RPMI7951 (cell line): ENCODE data around the gene CDH23. TPM values are rescaled to one million over a fixed set of nuclear protein-coding genes. Genes with fewer than 3 reads are reported as not detected.
A peak's percentile ranks its signal among the peaks of the same experiment; 100 is the strongest.

Experiments
- DNase-seq: peaks from one replicate; pipeline ENCODE4 v3.0.0-alpha.2; 2012; ENCODE audit warnings: low read depth
- total RNA-seq: library from RNA; depleted of rRNA; stranded (reverse); fragments of >200 nt; shearing (Covaris generic); gene quantifications from 2 replicates; pipeline ENCODE4 v1.2.3, GENCODE V29; 2014

Gene CDH23
- total RNA-seq, 1 experiment from 2014 or later: not detected

DNA sequence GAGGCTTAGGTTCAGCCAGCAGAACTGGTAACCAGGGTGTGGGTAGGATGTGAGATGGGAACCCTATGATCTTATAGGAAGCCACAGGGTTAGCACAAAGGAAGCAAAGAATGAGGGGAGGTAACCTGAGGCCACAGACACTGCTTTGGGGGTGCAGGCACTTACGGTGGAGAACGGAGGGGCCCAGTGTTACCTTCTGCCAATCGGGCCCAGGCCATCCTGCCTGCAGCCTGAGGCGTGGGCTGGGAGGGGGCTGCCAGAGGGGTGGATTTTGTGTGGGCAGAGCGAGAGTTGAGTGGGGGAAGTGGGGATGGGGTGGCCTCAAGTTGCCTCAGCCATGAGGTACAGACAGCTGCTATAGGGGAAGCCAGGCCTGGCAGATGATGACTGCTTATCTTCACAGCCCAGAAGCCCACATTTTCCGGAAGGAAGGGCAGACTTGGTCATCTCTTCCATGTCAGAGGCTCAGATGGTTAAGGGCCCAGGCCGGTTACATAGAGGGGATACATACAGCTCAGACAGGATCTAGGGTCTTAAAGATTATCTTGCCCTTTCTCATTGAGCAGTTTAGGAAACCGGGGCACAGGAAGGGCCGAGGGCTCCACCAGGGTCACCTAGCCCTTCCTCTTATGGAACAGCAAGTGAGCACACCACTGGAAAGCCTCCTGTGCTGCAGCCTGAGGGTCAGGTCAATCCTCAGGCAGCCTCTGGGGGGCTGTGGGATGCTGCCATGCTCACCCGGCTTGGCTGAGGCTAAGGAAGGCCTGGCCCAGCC is 401.0 kb downstream of the CDH23 start:
- no peak for DNase-seq

DNA sequence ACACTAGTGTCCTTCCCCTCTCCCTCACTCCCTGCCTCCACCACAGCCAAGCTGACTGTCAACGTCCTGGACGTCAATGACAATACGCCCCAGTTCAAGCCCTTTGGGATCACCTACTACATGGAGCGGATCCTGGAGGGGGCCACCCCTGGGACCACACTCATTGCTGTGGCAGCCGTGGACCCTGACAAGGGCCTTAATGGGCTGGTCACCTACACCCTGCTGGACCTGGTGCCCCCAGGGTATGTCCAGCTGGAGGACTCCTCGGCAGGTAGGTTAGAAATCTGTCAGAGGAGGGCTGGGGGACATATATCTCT is 401.5 kb downstream of the CDH23 start:
- DNase-seq: no peak

DNA sequence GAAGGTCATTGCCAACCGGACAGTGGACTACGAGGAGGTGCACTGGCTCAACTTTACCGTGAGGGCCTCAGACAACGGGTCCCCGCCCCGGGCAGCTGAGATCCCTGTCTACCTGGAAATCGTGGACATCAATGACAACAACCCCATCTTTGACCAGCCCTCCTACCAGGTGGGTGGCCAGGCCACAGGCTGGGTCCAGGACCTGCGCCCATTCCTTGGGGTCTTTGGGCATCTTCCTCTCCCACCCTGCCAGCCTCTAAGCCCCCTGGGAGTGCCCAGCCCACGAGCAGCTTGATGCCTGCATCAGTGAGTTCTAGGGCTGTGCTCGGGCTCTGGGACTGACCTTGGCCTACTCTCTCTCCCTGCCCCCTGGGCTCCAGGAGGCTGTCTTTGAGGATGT is 402.4 kb downstream of the CDH23 start:
- DNase-seq: no peak

DNA sequence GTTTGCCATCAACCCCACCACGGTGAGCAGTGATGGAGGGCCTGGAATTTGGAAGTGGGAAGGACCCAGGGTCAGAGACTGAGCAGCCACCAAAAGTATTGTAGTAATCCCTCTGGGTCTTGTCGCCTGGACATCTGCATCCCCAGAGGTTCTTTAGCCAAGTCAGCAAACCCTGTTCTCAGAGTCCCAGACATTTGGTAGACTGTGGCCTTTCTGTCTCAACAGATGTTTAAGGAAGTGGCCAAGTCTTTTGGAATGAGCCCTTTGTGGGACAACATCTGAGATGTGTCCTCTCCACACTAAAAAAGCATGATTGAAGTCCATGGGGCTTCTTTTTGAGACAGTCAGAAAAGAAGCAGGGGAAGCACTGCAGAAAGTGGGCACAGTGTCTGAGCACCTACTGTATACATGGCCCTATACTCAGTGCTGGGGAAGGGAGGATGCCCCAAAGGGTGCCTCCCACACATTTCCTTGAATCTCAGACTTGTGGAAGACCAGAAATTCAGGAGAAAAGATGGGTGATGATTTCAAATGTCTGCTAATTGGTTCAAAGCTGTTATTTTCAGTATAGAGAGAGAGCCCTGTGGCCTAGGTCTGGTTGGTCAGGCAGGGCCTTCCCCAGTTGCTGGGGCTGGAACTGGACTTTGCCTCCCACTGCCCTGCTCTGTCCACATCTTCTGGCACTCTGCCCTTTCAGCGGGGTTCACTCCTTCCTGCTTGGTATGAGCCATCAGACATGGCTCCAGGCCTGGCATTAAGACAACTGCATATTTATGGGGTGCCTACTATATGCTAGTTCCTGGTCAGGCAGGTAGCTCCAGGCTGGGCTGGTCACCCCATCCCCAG is 403.1 kb downstream of the CDH23 start:
- no peak for DNase-seq

DNA sequence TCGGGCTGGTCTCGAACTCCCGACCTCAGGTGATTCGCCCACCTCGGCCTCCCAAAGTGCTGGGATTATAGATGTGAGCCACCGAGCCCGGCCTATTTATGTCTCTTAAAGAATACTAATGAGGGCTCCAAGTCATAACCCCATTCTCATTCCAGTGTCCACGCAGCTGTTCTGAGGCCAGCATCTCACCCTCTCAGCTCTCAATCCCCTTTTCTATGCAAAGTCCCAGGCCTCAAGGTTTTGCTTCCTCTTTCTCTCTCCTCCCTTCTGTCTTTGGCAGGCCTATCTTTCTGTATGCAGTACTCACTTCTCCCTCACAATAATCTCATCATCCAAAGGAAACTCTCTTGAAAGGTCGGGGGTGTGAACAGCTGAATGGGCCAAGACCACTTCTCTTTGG is 404.6 kb downstream of the CDH23 start:
- no peak for DNase-seq

DNA sequence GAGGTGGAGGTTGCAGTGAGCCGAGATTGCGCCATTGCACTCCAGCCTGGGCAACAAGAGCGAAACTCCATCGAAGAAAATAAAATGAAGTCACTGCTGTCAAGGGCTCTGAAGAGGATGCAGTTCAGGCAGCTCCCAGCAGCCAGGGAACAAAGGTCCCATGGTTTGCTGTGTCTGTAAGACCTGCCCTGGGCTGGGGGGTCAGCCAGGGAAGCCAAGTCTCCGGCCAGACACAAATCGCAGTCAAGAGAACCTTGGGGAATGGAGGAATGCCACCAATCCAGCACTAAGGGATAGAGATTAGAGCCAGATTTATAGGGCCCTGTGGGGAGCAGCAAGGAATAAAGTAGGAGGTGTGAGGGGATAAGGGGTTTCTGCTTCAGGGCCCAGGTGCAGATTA is 405.5 kb downstream of the CDH23 start:
- no peak for DNase-seq

DNA sequence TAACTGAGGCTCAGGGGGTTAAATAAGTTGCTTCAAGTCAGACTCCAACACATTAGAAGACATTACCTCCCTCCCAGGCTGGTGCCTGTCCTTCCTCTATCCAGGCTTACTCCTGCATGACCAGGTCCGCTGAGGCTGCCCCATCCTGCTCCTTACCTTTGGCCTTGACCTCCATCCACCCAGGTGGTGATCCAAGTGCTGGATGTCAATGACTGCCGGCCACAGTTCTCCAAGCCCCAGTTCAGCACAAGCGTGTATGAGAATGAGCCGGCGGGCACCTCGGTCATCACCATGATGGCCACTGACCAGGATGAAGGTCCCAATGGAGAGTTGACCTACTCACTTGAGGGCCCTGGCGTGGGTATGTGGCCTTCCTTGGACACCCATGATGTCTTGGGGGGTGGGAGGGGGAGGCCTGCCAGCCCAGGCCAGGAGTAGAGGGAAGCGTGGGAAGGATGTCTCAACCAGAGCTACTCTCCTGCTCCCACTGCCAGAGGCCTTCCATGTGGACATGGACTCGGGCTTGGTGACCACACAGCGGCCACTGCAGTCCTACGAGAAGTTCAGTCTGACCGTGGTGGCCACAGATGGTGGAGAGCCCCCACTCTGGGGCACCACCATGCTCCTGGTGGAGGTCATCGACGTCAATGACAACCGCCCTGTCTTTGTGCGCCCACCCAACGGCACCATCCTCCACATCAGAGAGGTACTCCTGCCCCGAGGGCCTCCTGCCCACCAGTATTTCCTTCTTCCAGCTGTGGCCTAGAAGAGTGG is 406.2 kb downstream of the CDH23 start:
- no peak for DNase-seq

DNA sequence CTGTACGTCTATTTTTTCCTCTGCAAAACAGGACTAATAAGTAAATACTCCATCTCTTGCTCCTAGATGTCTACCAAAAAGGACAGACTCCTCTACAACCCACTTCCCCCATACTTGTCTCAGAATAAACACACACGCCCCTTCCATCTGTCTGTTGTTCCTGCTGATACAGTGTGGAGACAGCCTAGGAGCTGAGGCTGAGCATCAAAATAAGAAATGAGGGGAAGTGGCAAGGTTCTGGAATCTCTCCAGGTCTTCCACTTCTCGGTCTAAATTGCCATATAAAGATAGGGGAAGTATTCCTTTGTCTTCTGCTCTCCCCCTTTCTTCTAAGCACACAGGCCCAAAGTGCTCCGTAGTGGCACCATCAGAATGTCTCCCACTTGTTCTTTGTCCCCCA is 407.4 kb downstream of the CDH23 start:
- no peak for DNase-seq

DNA sequence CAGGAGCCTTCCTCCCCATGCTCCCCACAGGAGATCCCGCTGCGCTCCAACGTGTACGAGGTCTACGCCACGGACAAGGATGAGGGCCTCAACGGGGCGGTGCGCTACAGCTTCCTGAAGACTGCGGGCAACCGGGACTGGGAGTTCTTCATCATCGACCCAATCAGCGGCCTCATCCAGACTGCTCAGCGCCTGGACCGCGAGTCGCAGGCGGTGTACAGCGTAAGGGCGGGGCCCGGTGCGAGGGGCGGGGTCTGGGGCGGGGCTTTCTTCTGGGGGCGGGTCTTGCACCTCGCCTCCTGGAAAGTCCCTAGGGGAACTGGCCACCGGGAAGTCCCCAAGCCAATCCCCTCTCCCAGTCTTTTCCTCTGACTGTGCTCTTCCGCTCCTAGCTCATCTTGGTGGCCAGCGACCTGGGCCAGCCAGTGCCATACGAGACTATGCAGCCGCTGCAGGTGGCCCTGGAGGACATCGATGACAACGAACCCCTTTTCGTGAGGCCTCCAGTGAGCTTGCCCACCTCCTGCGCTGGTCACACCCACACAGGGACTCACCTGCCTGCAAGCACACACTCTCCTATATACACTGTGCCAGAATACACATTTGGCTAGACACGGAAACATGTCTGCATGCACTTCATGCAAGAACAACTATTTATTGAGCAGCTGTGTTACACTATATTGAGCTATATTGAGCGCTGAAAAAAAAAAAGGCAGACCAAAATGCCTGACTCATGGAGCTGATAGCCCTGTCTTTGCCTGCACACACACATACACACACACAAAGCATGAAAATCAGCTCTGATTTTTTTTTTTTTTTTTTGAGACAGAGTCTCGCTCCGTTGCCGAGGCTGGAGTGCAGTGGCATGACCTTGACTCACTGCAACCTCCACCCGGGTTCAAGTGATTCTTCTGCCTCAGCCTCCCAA is 409.3 kb downstream of the CDH23 start:
- DNase-seq: peak; percentile 6

DNA sequence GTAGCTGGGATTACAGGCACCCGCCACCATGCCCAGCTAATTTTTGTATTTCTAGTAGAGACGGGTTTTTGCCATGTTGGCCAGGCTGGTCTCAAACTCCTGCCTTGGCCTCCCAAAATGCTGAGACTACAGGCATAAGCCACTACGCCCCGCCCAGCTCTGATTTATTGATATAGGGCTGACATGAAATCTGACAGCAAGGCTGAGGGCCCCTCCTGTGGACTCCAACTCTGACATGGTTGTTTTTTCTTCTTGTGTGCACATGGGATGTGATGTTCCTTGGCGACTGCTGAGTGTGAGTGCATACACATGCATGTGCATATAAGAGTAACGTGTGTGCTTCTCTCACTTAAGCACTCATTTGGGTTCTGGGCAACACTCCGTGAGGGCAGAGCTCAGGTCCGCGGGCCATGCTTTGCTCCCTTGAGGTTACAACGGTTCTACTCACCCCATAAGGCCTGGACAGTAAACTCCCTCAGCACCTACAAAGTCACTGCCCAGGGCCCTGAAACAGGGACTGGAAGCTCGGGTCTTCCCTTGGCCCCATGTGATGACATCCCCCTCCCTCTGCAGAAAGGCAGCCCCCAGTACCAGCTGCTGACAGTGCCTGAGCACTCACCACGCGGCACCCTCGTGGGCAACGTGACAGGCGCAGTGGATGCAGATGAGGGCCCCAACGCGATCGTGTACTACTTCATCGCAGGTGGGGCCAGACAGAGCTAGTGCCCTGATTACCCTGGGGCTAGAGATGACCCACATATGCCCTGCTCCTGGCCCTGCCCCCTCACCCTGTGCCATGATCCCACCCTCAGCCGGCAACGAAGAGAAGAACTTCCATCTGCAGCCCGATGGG is 410.2 kb downstream of the CDH23 start:
- DNase-seq: no peak

DNA sequence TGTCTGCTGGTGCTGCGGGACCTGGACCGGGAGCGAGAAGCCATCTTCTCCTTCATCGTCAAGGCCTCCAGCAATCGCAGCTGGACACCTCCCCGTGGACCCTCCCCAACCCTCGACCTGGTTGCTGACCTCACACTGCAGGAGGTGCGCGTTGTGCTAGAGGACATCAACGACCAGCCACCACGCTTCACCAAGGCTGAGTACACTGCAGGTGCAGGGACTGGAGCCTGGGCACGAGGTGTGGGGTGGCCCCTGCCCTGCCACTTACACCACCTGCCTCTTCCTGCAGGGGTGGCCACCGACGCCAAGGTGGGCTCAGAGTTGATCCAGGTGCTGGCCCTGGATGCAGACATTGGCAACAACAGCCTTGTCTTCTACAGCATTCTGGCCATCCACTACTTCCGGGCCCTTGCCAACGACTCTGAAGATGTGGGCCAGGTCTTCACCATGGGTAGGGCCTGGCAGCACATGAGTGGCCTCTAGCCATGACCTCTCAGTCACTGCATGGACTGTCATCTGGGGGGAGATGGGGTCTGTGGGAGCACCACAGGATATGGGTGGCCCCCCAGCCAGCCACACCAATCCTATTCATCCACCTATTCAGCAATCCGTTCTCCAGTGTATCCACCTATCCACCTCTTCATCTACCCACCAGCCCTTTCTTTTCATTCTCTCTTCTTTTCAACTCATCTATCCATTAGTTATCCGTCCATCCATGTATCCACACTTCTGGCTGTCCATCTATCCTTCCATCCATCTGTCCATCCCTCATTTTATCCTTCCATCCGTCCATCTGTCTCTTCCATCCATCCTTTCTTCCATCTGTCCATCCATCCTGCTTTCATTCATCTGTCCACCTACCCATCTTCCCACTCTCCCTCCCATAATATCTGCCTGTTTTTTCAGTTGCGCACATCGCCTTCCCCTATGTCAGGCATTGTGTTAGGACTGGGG is 411.1 kb downstream of the CDH23 start:
- DNase-seq: no peak

DNA sequence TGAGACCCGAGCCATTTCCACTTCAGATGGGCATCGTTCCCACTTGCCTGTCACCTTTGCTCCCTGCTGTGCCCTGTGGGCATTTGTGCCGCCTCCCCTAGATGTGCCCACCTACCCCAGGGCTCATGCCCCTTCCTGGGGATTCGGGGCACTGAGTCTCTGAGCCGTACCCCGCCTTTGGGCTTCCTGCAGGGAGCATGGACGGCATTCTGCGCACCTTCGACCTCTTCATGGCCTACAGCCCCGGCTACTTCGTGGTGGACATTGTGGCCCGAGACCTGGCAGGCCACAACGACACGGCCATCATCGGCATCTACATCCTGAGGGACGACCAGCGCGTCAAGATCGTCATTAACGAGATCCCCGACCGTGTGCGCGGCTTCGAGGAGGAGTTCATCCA is 412.9 kb downstream of the CDH23 start:
- DNase-seq: no peak

DNA sequence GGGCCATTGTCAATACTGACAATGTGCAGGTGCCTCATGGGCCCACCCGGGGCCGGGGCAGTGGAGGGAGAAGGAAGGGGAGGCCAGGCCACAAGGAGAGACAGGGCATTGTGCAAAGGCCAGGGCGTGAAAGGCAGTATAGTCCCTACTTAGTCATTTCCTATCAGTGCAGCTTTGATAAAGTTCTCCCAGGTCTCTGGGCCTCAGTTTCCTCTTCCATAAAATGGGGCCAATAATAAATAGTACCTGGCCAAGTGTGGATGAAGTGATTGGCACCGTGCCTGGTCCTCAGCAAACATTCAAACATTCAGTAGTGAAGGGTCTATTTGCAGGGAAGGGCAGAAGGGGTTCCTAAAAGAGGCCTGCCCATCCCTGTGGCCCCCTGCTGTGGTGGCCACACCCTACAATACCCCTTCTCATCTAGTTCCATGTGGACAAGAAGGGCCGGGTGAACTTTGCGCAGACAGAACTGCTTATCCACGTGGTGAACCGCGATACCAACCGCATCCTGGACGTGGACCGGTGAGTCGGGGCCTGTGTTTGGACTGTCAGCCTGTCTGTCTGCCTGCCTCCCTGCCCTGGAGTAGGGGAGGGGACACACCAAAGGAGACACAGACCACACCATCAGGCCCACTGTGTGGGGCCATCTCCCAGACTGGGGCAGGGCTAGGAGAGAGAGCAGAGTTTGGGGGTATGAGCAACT is 413.5 kb downstream of the CDH23 start:
- no peak for DNase-seq

DNA sequence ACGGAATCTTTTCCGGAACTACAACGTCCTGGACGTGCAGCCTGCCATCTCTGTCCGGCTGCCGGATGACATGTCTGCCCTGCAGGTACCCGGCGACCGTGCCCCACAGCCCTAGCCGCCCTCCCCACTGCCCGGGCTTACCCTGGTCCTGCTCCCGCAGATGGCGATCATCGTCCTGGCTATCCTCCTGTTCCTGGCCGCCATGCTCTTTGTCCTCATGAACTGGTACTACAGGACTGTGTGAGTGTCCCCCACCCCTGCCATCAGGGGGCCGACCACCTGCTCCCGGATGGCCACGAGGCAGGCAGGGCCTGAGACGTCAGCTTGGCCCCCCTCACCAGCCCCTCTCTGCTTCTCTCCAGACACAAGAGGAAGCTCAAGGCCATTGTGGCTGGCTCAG is 414.6 kb downstream of the CDH23 start:
- DNase-seq: no peak

DNA sequence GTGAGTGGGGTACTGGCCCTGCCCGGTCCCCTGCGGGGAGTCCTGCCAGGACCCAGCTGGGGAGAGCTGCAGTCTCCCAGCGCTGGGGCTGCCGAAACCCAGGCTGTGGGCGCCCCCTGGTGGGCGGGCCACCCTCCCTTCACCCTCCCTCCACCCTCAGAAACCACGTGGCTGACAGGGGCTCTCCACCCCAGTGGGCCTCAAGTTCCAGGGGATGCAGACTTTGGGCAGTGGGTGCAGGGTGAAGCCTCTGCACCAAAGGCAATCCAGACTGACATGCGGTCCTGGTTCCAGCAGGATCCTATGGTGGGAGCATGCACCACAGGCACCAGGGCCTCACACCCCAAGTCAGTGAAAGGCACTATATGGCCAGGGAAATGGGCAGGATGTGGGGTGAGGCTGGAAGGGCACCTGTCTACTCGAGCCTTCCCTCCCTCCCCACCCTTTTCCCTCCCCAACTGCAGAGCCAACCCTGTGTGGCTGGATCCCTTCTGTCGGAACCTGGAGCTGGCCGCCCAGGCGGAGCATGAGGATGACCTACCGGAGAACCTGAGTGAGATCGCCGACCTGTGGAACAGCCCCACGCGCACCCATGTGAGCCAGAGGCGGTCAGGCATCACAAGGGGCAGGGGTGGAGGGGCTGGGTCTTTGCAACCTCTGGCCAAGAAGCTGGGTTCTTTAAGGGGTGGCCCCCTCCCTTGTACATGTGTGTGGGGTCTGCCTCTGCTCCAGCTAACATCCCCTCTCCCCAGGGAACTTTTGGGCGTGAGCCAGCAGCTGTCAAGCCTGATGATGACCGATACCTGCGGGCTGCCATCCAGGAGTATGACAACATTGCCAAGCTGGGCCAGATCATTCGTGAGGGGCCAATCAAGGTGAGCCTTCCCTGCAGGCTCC is 415.5 kb downstream of the CDH23 start:
- DNase-seq: peak; percentile 31

DNA sequence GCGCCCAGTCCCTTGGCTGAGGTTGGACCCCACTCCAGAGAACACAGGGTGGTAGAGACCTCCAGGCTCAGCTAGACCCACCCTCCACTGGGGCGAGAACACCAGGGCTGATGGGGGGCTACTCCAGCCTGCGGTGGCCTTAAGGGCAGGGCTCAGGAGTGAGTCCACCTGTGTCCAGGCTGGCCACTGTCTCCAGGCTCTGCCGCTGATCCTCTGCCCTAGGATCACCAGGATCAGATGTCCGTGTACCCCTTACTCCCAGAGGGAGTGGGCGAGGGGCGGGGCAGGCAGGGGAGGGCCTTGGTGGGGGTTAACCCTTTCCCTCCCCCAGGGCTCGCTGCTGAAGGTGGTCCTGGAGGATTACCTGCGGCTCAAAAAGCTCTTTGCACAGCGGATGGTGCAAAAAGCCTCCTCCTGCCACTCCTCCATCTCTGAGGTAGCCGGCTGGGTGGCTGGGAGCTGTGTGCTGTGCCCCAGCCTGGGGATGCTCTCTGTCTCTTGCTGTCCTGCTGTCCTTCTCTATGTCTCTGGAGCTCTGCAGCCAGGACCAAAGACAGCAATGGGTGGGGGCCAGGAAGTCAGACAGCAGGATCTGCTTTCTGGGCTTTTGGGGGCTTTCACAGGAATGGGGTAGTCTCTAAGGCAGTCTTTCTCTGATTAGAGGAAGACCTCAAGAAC is 416.3 kb downstream of the CDH23 start:
- no peak for DNase-seq

DNA sequence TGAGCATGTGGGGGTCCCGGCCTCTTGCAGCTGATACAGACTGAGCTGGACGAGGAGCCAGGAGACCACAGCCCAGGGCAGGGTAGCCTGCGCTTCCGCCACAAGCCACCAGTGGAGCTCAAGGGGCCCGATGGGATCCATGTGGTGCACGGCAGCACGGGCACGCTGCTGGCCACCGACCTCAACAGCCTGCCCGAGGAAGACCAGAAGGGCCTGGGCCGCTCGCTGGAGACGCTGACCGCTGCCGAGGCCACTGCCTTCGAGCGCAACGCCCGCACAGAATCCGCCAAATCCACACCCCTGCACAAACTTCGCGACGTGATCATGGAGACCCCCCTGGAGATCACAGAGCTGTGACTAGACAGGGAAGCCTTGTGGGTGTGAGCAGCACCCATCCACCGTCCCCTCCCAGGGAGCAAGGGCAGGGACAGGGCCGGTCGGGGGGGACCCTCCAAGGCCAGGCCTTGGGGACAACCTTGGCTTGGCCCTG is 418.2 kb downstream of the CDH23 start:
- no peak for DNase-seq
